ENCODE data around the gene IGSF10.

Gene IGSF10

DNA sequence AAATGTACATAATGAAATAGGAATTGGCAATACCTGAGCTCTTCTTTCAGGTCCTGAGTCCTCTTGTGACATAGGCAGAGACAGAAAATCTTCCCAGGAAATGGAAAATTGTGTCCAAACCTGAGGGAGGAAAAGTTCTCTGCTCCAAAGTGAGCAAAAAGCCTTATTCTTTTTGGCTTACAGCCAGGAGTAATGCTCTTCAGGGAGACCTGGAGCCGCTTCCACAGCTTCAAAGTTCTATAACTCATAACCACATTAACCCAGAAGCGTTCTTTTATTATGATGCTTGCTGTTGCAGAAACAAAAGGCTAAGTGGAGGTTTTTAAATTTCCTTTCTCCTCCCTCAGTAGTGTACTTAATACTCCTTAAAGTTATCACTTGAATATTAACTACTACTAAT is 633 bp downstream of the IGSF10 start:
- DNase-seq (ENCODE audit: low read depth) = peak; percentile 35

DNA sequence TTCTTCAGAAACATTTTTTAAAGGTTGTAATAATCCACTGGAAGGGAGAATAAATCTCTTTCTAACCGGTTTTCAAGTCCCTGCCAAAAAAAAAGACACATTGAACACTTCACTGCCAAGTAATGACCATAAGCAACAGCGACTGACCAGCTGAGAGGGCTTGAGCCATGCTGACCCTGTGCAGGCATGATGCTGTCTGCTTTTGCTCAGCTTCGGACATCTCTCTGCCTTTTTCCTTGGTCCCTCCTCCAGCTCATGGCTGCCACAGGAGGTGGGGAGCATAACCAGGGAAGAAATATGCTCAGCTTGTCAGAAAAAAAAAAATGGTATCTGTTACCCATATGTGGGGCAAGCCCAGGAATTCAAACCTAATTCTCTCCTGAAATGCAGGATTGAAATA is 1.5 kb downstream of the IGSF10 start:
- no peak for DNase-seq (ENCODE audit: low read depth)

- DNase-seq (ENCODE audit: low read depth) = no peak
Measured at GRCh38 chr3:151456065-151456464, 4.8 kb downstream of the IGSF10 start.

GRCh38 chr3:151452841-151453240 is 8.0 kb downstream of the IGSF10 start:
- no peak for DNase-seq (ENCODE audit: low read depth)

- DNase-seq (ENCODE audit: low read depth) = no peak
Measured at GRCh38 chr3:151452368-151452767, 8.5 kb downstream of the IGSF10 start.

DNA sequence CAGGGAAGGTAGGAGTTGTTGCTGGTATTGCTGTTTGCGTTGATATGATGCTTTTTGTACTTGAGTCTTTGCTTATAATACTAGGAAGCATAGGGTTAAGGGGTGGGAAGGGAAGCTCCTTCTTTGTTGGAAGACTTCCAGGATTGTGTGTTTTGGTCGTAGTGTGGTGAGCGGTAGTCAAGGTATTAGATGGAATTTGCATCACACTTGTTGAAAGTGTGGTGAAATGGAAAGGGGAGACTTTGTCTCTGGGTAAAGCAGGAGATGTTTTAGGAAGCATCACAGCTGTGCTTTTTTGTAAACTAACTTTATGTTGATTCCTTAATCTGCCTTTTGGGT is 14.9 kb downstream of the IGSF10 start:
- DNase-seq (ENCODE audit: low read depth) = no peak

- peak; percentile 94 for DNase-seq (ENCODE audit: low read depth)
Measured at GRCh38 chr3:151445273-151446001, 15.4 kb downstream of the IGSF10 start.

GRCh38 chr3:151443583-151443982 is 17.3 kb downstream of the IGSF10 start:
- peak; percentile 20 for DNase-seq (ENCODE audit: low read depth)

DNA sequence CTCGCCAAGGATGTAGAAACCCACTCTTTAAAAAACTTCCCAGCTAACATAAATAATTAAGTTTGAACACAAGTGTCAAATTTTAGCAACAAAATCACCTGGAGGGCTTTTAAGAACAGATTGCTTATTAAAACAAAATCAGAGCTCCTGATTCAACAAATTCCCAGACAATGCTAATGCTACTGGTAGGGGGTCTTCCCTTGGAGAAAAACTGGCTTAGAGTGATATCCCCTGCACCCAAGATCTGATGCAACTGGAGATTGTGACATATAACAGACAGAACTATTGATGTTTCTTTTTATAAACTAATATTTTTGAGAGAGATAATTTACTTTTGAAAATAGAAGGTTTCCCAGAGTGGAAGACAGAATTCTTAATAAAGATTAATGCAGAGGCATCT is 19.9 kb downstream of the IGSF10 start:
- no peak for DNase-seq (ENCODE audit: low read depth)

- DNase-seq (ENCODE audit: low read depth) = peak; percentile 74
Measured at GRCh38 chr3:151439652-151440125, 21.2 kb downstream of the IGSF10 start.

DNA sequence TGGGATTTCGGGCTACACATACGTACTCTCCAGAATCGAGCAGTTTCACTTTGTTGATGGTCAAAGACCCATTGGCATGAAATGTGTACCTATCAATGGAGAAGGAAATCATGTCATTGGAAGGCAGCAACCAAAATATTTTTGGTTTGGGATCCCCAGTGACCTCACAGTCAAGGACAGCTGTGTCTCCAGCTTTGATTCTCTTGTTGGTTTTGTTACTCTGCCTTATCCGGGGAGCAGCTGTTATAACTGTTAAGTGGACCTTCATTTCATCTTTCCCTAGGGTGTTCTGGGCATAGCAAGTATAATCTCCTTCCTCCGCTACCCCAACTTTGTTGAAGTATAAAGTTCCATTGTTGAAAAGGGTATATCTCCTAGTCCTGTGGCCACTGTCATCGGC is 23.0 kb downstream of the IGSF10 start:
- DNase-seq (ENCODE audit: low read depth) = no peak

DNA sequence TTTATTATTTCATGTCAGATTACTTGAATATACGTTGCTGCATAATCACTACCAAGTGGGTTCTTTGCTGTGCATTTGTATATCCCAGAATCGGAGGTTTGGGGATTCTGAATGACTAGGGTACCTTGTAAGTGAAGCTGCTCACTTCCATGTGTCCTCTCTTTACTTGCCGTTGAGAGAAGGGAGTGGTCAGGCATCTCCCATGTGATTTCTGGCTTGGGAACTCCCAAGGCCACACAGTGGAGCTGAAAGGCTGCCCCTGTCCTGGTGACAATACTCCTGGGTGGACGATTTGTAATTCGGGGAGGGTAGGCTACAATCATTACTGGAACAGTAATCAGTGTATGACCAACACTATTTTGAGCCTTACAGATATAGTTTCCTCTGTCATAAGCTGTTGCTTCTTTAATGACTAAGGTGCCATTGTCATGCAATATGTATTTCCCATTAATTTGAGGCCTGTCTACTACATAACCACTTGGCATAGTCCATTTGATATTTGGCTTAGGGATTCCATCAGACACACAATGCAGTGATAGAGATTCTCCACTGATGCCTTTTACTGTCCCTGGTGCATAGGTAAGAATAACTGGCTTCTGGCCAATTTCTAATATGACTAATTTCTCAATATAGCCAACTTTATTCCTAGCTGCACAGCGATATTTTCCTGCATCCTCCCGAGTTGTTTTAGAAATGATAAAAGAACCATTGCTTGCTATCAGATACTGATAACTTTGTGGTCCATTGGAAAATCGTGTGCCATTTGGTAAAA is 24.0 kb downstream of the IGSF10 start:
- DNase-seq (ENCODE audit: low read depth) = no peak

DNA sequence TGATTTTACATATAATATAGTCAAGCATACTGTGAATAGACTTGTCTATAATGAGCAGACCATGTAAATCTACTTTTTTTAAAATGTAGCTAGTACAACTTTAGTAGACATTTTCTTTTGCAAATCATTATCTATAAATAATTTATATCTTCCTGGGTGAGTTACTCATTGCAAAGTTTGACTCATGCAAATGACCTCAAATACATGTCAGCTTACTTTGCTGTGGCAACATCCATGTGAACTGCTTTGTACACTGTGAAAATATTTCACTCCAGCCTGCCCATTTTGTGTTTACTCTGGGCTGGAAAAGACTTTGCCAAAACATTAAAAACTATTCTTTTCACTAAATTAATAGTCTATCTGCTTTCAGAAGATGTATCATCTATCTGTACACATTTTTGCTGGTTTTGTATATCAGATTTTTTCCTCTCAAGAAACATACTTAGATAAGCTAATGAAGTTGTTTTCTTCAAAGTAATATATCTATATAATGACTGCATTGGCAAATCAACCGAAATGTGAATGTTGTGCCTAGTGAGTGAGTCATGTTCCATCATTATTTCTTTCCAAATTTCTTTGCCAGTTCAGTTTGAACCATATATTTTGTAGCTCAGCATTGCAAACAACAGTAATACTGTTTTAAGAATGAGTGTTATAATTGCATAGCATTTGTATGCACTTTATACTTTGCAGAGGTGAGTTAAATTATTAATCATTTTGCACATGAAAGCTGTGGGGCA is 26.5 kb downstream of the IGSF10 start:
- DNase-seq (ENCODE audit: low read depth) = peak; percentile 94

GRCh38 chr3:151432616-151433372 is 28.1 kb downstream of the IGSF10 start:
- DNase-seq (ENCODE audit: low read depth) = no peak

DNA sequence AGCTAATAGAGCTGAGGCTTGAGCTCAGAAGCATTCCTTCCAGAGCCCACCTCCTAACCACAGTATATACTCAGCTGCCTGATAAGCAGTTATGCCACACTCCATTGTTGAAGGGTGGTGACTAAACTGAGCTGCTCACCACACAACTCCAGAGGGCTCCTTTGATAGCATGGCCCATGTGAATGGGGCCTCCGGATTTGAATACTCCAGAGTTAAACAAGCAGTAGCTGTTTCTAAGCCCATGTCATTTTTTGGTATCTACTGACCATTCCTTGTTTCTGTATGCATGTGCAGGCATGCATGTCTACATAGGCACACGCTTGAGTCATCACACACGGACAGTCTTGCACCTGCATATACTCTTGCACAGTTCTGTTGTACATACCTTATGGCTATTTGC is 28.9 kb downstream of the IGSF10 start:
- DNase-seq (ENCODE audit: low read depth) = peak; percentile 96

GRCh38 chr3:151430821-151431484 is 29.9 kb downstream of the IGSF10 start:
- peak; percentile 76 for DNase-seq (ENCODE audit: low read depth)

DNA sequence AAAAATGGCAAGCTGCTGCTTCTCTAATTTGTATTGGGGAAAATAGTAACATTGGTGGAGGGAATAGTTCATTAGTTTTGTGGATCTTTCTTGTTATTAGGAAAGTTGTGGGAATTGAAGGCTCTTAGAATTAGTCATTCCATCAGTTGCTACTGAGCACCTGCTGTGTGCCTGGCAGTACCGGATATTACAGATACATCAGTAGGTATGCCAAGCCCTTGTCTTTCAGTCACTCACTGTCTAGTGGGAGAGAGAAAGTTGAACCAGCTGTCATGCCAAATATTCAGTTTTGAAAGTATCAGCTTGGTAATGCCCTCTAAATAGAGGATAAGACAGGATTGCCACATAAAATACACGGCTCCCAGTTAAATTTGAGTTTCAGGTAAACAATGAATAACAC is 32.5 kb downstream of the IGSF10 start:
- no peak for DNase-seq (ENCODE audit: low read depth)

GRCh38 chr3:151426341-151426657 is 34.6 kb downstream of the IGSF10 start:
- DNase-seq (ENCODE audit: low read depth) = no peak

- peak; percentile 28 for DNase-seq (ENCODE audit: low read depth)
Measured at GRCh38 chr3:151425627-151426340, 35.1 kb downstream of the IGSF10 start.

DNA sequence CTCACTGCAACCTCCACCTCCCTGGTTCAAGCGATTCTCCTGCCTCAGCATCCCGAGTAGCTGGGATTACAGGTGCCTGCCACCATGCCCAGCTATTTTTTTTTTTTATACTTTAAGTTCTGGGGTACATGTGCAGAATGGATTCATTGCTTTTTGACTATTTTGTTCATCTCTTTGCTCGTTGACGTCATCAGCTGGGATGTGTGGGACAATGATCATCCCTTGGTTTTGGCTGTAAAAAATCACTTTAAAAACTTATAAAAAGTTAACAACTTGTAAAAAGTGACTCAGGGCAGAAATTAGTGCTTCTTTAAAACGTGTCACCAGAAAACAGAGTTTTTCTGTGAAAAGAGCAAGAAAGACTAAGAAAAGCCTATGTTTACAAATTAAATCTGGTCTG is 37.8 kb downstream of the IGSF10 start:
- DNase-seq (ENCODE audit: low read depth) = no peak

GRCh38 chr3:151421938-151422337 is 38.9 kb downstream of the IGSF10 start:
- no peak for DNase-seq (ENCODE audit: low read depth)

Measured in amniotic epithelial cell (primary cell).